ENCODE results near the gene RPS16. TPM values are rescaled to one million over a fixed set of nuclear protein-coding genes. Genes with fewer than 3 reads are reported as not detected.
"Not testable (repeated sequence)": the region's sequence is repeated elsewhere in the genome, so short reads cannot be mapped to it uniquely, and the experiment has no call there.

Gene RPS16
- total RNA-seq, 2 experiments from 2014 or later: 3,249 to 3,324 TPM

- POLR2A ChIA-PET: interaction anchor here (0.9 to 3.0 kb wide), 9 partner anchors 9 to 76 kb away, joined by 3 to 7 read pairs (median 3); partner anchors contain the start of genes DLL3, RPS16 and SUPT5H
- H3K27ac Mint-ChIP-seq: peak within 1 kb of the TSS; percentile 93
- ATAC-seq (peak; percentile 97), DNase-seq (peak; percentile 99)
- peaks cover 28% of the 10 kb centered on the region for H3K4me1 Mint-ChIP-seq (ENCODE audit: low read depth)
- intact Hi-C loops (cut with micrococcal nuclease): no loop called here
- H3K9me3 Mint-ChIP-seq: no peaks in the 10 kb centered on the region
- H3K27me3 Mint-ChIP-seq: no peaks in the 10 kb centered on the region
- TF ChIP-seq, protein P1, sequence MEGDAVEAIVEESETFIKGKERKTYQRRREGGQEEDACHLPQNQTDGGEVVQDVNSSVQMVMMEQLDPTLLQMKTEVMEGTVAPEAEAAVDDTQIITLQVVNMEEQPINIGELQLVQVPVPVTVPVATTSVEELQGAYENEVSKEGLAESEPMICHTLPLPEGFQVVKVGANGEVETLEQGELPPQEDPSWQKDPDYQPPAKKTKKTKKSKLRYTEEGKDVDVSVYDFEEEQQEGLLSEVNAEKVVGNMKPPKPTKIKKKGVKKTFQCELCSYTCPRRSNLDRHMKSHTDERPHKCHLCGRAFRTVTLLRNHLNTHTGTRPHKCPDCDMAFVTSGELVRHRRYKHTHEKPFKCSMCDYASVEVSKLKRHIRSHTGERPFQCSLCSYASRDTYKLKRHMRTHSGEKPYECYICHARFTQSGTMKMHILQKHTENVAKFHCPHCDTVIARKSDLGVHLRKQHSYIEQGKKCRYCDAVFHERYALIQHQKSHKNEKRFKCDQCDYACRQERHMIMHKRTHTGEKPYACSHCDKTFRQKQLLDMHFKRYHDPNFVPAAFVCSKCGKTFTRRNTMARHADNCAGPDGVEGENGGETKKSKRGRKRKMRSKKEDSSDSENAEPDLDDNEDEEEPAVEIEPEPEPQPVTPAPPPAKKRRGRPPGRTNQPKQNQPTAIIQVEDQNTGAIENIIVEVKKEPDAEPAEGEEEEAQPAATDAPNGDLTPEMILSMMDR (IDR thresholded peaks at IDR 0.05): no peak
- peak within 1 kb of the TSS; percentile 97 for H3K4me3 Mint-ChIP-seq
- H3K36me3 Mint-ChIP-seq (ENCODE audit: low read depth): peaks cover 31% of the 10 kb centered on the region
- CTCF ChIA-PET: interaction anchor here (0.9 to 1.7 kb wide), 4 partner anchors 18 to 52 kb away, joined by 4 to 7 read pairs (median 4); partner anchors contain the start of genes DLL3 and EID2B
These were observed 44.8 kb upstream of the RPS16 start, which contains the start of gene TIMM50 for GRCh38 chr19:39480337-39481228. TIMM50 (plus strand) TSS chr19:39480838; CDS start chr19:39480854, 16 bp downstream.

- TF ChIP-seq, protein P1 (IDR thresholded peaks at IDR 0.05): no peak
- Mint-ChIP-seq H3K4me3 (peak overlapping the region; percentile 97), H3K36me3 (ENCODE audit: low read depth) (peaks cover 33% of the 10 kb centered on the region), H3K27me3 (no peaks in the 10 kb centered on the region), H3K27ac (peak overlapping the region; percentile 93), H3K4me1 (ENCODE audit: low read depth) (peaks cover 28% of the 10 kb centered on the region), H3K9me3 (no peaks in the 10 kb centered on the region)
- intact Hi-C loops (cut with micrococcal nuclease): loop anchor here (10.0 kb wide), 1 partner anchor 55 kb away; the partner anchor contains the start of gene EID2B
- DNase-seq (no peak), ATAC-seq (no peak)
- ChIA-PET CTCF (interaction anchor here (0.9 to 1.7 kb wide), 3 partner anchors 23 to 52 kb away, joined by 4 to 5 read pairs (median 4); partner anchors contain the start of gene EID2B), POLR2A (interaction anchor here (0.9 to 3.0 kb wide), 4 partner anchors 31 to 75 kb away, joined by 3 to 7 read pairs (median 3); partner anchors contain the start of genes RPS16 and SUPT5H)
These were observed 44.2 kb upstream of the RPS16 start for GRCh38 chr19:39479916-39480315.

GRCh38 chr19:39479319-39479801 is 43.6 kb upstream of the RPS16 start:
- H3K4me3 Mint-ChIP-seq: peak overlapping the region; percentile 97
- DNase-seq, H3K9me3 Mint-ChIP-seq, H3K27me3 Mint-ChIP-seq, ATAC-seq, CTCF ChIA-PET: not testable (repeated sequence)
- intact Hi-C loops (cut with micrococcal nuclease): loop anchor here (10.0 kb wide), 1 partner anchor 55 kb away; the partner anchor contains the start of gene EID2B
- peak overlapping the region; percentile 93 for H3K27ac Mint-ChIP-seq
- H3K36me3 Mint-ChIP-seq (ENCODE audit: low read depth): peaks cover 36% of the 10 kb centered on the region
- H3K4me1 Mint-ChIP-seq (ENCODE audit: low read depth): peaks cover 26% of the 10 kb centered on the region
- POLR2A ChIA-PET: interaction anchor here (3.0 kb wide), 1 partner anchor 32 kb away, joined by 7 read pairs; no protein-coding TSS in a partner anchor

GRCh38 chr19:39475748-39476147 is 40.0 kb upstream of the RPS16 start:
- ATAC-seq (no peak), DNase-seq (no peak)
- ChIA-PET POLR2A (interaction anchor here (0.6 to 1.3 kb wide), 4 partner anchors 19 to 44 kb away, joined by 3 to 5 read pairs (median 4); partner anchors contain the start of genes RPS16 and SUPT5H), CTCF (interaction anchor here (1.4 to 5.2 kb wide), 4 partner anchors 13 to 57 kb away, joined by 4 to 52 read pairs (median 8); partner anchors contain the start of gene EID2B)
- peaks cover 27% of the 10 kb centered on the region for H3K4me1 Mint-ChIP-seq (ENCODE audit: low read depth)
- H3K27ac Mint-ChIP-seq: no peak overlapping the region
- H3K9me3 Mint-ChIP-seq: no peaks in the 10 kb centered on the region
- TF ChIP-seq, protein P1 (IDR thresholded peaks at IDR 0.05): no peak
- H3K27me3 Mint-ChIP-seq: no peaks in the 10 kb centered on the region
- intact Hi-C loops (cut with micrococcal nuclease): loop anchor here (10.0 kb wide), 1 partner anchor 59 kb away; the partner anchor contains the start of gene EID2B
- H3K36me3 Mint-ChIP-seq (ENCODE audit: low read depth): peaks cover 40% of the 10 kb centered on the region
- no peak overlapping the region for H3K4me3 Mint-ChIP-seq

DNA sequence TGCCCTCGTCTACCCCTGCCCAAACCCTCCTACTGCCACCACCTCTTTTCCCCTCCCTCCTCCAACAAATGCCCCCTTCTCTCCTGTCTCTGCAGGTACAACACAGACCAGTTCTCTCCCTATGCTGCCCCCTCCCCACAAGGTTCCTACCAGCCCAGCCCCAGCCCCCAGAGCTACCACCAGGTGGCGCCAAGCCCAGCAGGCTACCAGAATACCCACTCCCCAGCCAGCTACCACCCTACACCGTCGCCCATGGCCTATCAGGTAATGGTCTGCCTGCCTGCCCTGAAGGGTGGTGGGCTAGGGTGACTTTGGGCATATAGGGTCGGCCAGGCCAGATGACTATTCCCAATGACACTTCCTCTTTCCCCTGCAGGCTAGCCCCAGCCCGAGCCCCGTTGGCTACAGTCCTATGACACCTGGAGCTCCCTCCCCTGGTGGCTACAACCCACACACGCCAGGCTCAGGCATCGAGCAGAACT is 38.4 kb upstream of the RPS16 start:
- CTCF ChIA-PET: interaction anchor here (0.6 to 5.2 kb wide), 28 partner anchors 8 to 76 kb away, joined by 3 to 52 read pairs (median 4); partner anchors contain the start of genes DLL3, EID2B and RPS16
- POLR2A ChIA-PET: interaction anchor here (0.8 to 1.1 kb wide), 2 partner anchors 9 to 39 kb away, joined by 3 to 4 read pairs; no protein-coding TSS in a partner anchor
- peaks cover 54% of the 10 kb centered on the region for H3K36me3 Mint-ChIP-seq (ENCODE audit: low read depth)

More for the DNA sequence above, 38.4 kb upstream of the RPS16 start:
- intact Hi-C loops (cut with micrococcal nuclease): loop anchor here (10.0 kb wide), 1 partner anchor 61 kb away; the partner anchor contains the start of gene EID2B
- peaks cover 32% of the 10 kb centered on the region for H3K4me1 Mint-ChIP-seq (ENCODE audit: low read depth)
- no peak overlapping the region for H3K4me3 Mint-ChIP-seq
- ATAC-seq: peak; percentile 70
- TF ChIP-seq, protein P1 (IDR thresholded peaks at IDR 0.05): peak; percentile 76
- peak; percentile 80 for DNase-seq
- no peaks in the 10 kb centered on the region for H3K27me3 Mint-ChIP-seq
- no peaks in the 10 kb centered on the region for H3K9me3 Mint-ChIP-seq
- H3K27ac Mint-ChIP-seq: no peak overlapping the region

All from activated CD8-positive, alpha-beta T cell treated with anti-CD3 and anti-CD28 coated beads for 36 hours (primary cell).